WTC11 (cell line): ENCODE measurements around the gene CDH11. TPM values are rescaled to one million over a fixed set of nuclear protein-coding genes. Genes with fewer than 3 reads are reported as not detected.

Experiments
- ATAC-seq: fragments of 200-7000 bp; cut with Tn5 transposase; 2 replicates; pipeline ENCODE4 v1.10.0; 2021; ENCODE audit warnings: mild to moderate bottlenecking, moderate library complexity
- Bru-seq: library from RNA; stranded (reverse); fragments of 400-500 nt; gene quantifications from one replicate; lab custom pipeline; 2021; lab: Mats Ljungman, UMichigan
- CTCF ChIA-PET: fragments of 300-600 bp; sonication (Branson Sonifier 250); formaldehyde crosslinking; loops from one replicate; lab custom pipeline; 2021; ENCODE audit warnings: antibody characterized with exemption; lab: Charles Lee
- POLR2A ChIA-PET: fragments of 350-600 bp; sonication (Branson Sonifier 250); formaldehyde crosslinking; loops from one replicate; lab custom pipeline; 2021; ENCODE audit warnings: antibody characterized with exemption; lab: Charles Lee
- DNase-seq: peaks from one replicate; pipeline ENCODE4 v3.0.0; 2021; ENCODE audit warnings: low spot score
- H3K27ac Mint-ChIP-seq: 2 replicates; pipeline ENCODE4 v1.8.0; 2021; ENCODE audit warnings: mixed read lengths
- H3K27me3 Mint-ChIP-seq: 2 replicates; pipeline ENCODE4 v1.8.0; 2021; ENCODE audit warnings: low read depth, mild to moderate bottlenecking, moderate library complexity, mixed read lengths
- H3K36me3 Mint-ChIP-seq: 2 replicates; pipeline ENCODE4 v1.8.0; 2021; ENCODE audit warnings: mixed read lengths
- H3K4me1 Mint-ChIP-seq: 2 replicates; pipeline ENCODE4 v1.8.0; 2022; ENCODE audit warnings: mixed read lengths
- H3K4me3 Mint-ChIP-seq: 2 replicates; pipeline ENCODE4 v1.8.0; 2021; ENCODE audit warnings: mild to moderate bottlenecking, moderate library complexity, mixed read lengths
- H3K9me3 Mint-ChIP-seq: 2 replicates; pipeline ENCODE4 v1.8.0; 2021; ENCODE audit warnings: mixed read lengths
- CBFB ChIP-seq: sonication (generic); formaldehyde crosslinking; IDR thresholded peaks from 2 replicates; pipeline ENCODE4 v1.8.1; 2022; ENCODE audit warnings: mild to moderate bottlenecking, low read depth, missing genetic modification reagents
- ELF4 ChIP-seq: sonication (generic); formaldehyde crosslinking; IDR thresholded peaks from 2 replicates; pipeline ENCODE4 v1.8.1; 2022; ENCODE audit warnings: low read depth, mild to moderate bottlenecking, moderate library complexity, missing genetic modification reagents
- ERG ChIP-seq: fragments of 250-450 bp; sonication (Bioruptor Pico); IDR thresholded peaks from 2 replicates; pipeline ENCODE4 v1.8.0; 2021; ENCODE audit warnings: mild to moderate bottlenecking
- ETV6 ChIP-seq: sonication (generic); formaldehyde crosslinking; IDR thresholded peaks from 2 replicates; pipeline ENCODE4 v1.8.1; 2022; ENCODE audit warnings: mild to moderate bottlenecking, missing genetic modification reagents
- FOXJ3 ChIP-seq: sonication (generic); formaldehyde crosslinking; IDR thresholded peaks from 2 replicates; pipeline ENCODE4 v1.9.0; 2021; ENCODE audit warnings: missing genetic modification reagents, mild to moderate bottlenecking, borderline replicate concordance
- FOXP4 ChIP-seq: sonication (generic); formaldehyde crosslinking; IDR thresholded peaks from 2 replicates; pipeline ENCODE4 v1.8.0; 2022; ENCODE audit warnings: mild to moderate bottlenecking, missing genetic modification reagents
- GRHL2 ChIP-seq: fragments of 250-450 bp; sonication (Bioruptor Pico); IDR thresholded peaks from 2 replicates; pipeline ENCODE4 v1.8.0; 2022; ENCODE audit warnings: mild to moderate bottlenecking, moderate library complexity; ENCODE audit not compliant: insufficient replicate concordance, severe bottlenecking
- KAT7 ChIP-seq: sonication (generic); formaldehyde crosslinking; IDR thresholded peaks from 2 replicates; pipeline ENCODE4 v1.8.1; 2023; ENCODE audit warnings: missing genetic modification reagents, mild to moderate bottlenecking, borderline replicate concordance
- PREB ChIP-seq: sonication (generic); formaldehyde crosslinking; IDR thresholded peaks from 2 replicates; pipeline ENCODE4 v1.8.1; 2022; ENCODE audit warnings: mild to moderate bottlenecking, missing genetic modification reagents, moderate library complexity, borderline replicate concordance
- SMAD4 ChIP-seq: sonication (generic); formaldehyde crosslinking; IDR thresholded peaks from 2 replicates; pipeline ENCODE4 v1.8.0; 2022; ENCODE audit warnings: mild to moderate bottlenecking, missing genetic modification reagents
- TCF7 ChIP-seq: sonication (generic); formaldehyde crosslinking; IDR thresholded peaks from 2 replicates; pipeline ENCODE4 v1.8.0; 2022; ENCODE audit warnings: mild to moderate bottlenecking, low read depth, missing genetic modification reagents, moderate library complexity
- TEAD1 ChIP-seq: sonication (generic); formaldehyde crosslinking; IDR thresholded peaks from 2 replicates; pipeline ENCODE4 v1.8.0; 2022; ENCODE audit warnings: mild to moderate bottlenecking, missing genetic modification reagents
- ZNF138 ChIP-seq: sonication (generic); formaldehyde crosslinking; conservative IDR thresholded peaks from 2 replicates; pipeline ENCODE4 v1.8.1; 2022; ENCODE audit warnings: mild to moderate bottlenecking, moderate library complexity, missing genetic modification reagents
- ZNF512 ChIP-seq: sonication (generic); formaldehyde crosslinking; IDR thresholded peaks from 2 replicates; pipeline ENCODE4 v1.8.1; 2022; ENCODE audit warnings: missing genetic modification reagents, borderline replicate concordance
- long read RNA-seq, 3 experiments: library from RNA in 1 of 3; library from capped mRNA in 1 of 3; library from polyadenylated mRNA in 1 of 3; unstranded in 2 of 3; stranded (forward) in 1 of 3; transcript quantifications; one replicate each; pipeline ENCODE4 v2.0.0, GENCODE V29; 2021
- total RNA-seq: library from RNA; stranded (reverse); gene quantifications from 3 replicates; pipeline ENCODE4 v1.2.3, GENCODE V29; 2021

CDH11 gene
- total RNA-seq (9.8 to 11.6 TPM (median 10.1 TPM) in 3 replicates), Bru-seq, nascent RNA (percentile 48 among the genes with signal in this experiment)
- long read RNA-seq, experiment 1, full-length matches to known transcripts, result 2 of 12 reads
- long read RNA-seq, experiment 1, partial matches to known transcripts, result 5 of 12 reads
- long read RNA-seq, experiment 1, other reads (novel, unspliced or antisense), result 5 of 12 reads
- long read RNA-seq, experiment 2, full-length matches to known transcripts, result 1 of 3 reads
- long read RNA-seq, experiment 2, partial matches to known transcripts, result 1 of 3 reads
- long read RNA-seq, experiment 2, other reads (novel, unspliced or antisense), result 1 of 3 reads
- long read RNA-seq, experiment 3, partial matches to known transcripts, result 0 of 1 reads
- long read RNA-seq, experiment 3, other reads (novel, unspliced or antisense), result 1 of 1 reads

- no peaks in the 10 kb centered on the region for H3K36me3 Mint-ChIP-seq
- DNase-seq (peak; percentile 70), ATAC-seq (peak; percentile 42)
- CTCF ChIA-PET, result interaction anchor here (0.6 to 1.1 kb wide), 5 partner anchors 16 to 1352 kb away, joined by 3 to 4 read pairs (median 3); no protein-coding TSS in a partner anchor
- peaks cover 85% of the 10 kb centered on the region for H3K27me3 Mint-ChIP-seq
- peaks cover 34% of the 10 kb centered on the region for H3K4me1 Mint-ChIP-seq
- peak within 1 kb of the TSS; percentile 85 for H3K4me3 Mint-ChIP-seq
- TF ChIP-seq FOXP4 (CRISPR knock-in tag) (0 out of 2 replicates have a peak, but pooled peaks have one; percentile 13), FOXJ3 (CRISPR knock-in tag) (no peak), SMAD4 (CRISPR knock-in tag) (no peak), KAT7 (CRISPR knock-in tag) (0 out of 2 replicates have a peak, but pooled peaks have one; percentile 14), PREB (CRISPR knock-in tag) (no peak), ZNF512 (CRISPR knock-in tag) (no peak), CBFB (CRISPR knock-in tag) (0 out of 2 replicates have a peak, but pooled peaks have one; percentile 16)
- H3K27ac Mint-ChIP-seq, result no peak within 1 kb of the TSS
- POLR2A ChIA-PET, result interaction anchor here (0.7 to 1.2 kb wide), 3 partner anchors 94 to 114 kb away, joined by 3 to 4 read pairs (median 3); no protein-coding TSS in a partner anchor
- H3K9me3 Mint-ChIP-seq, result no peaks in the 10 kb centered on the region
Observed at GRCh38 chr16:65121870-65122723, at the start of gene CDH11. Gene CDH11, minus strand, starts transcription at chr16:65122063. Its CDS starts 117,194 bp downstream, at chr16:65004869.

- TF ChIP-seq ETV6 (CRISPR knock-in tag), result no peak
- TF ChIP-seq FOXJ3 (CRISPR knock-in tag), result no peak
- TF ChIP-seq GRHL2, result no peak
- TF ChIP-seq ZNF138 (CRISPR knock-in tag), result no peak
- no peak for TF ChIP-seq TCF7 (CRISPR knock-in tag)
- no peak for TF ChIP-seq ELF4 (CRISPR knock-in tag)
- TF ChIP-seq TEAD1 (CRISPR knock-in tag), result 0 out of 2 replicates have a peak, but pooled peaks have one; percentile 27
- no peak for TF ChIP-seq ERG
- H3K27ac Mint-ChIP-seq, result no peak overlapping the region
- peak; percentile 42 for DNase-seq
- H3K9me3 Mint-ChIP-seq, result no peaks in the 10 kb centered on the region
- H3K4me1 Mint-ChIP-seq, result peaks cover 16% of the 10 kb centered on the region
- ChIA-PET POLR2A (no interaction called here), CTCF (no interaction called here)
- H3K4me3 Mint-ChIP-seq, result no peak overlapping the region
- peak; percentile 99 for ATAC-seq
- no peaks in the 10 kb centered on the region for H3K36me3 Mint-ChIP-seq
- peaks cover 2% of the 10 kb centered on the region for H3K27me3 Mint-ChIP-seq
Observed at GRCh38 chr16:65154321-65154720, 32.5 kb upstream of the CDH11 start.
